ENCODE data around the gene LTBP3. TPM values are rescaled to one million over a fixed set of nuclear protein-coding genes. Genes with fewer than 3 reads are reported as not detected.

The LTBP3 gene
- total and polyA plus RNA-seq, 9 of the 15 experiments (the other 6 are each of a cell fraction or from before 2014, with no cell fraction given) = 0.06 to 20.5 (median 4.8) TPM

DNA sequence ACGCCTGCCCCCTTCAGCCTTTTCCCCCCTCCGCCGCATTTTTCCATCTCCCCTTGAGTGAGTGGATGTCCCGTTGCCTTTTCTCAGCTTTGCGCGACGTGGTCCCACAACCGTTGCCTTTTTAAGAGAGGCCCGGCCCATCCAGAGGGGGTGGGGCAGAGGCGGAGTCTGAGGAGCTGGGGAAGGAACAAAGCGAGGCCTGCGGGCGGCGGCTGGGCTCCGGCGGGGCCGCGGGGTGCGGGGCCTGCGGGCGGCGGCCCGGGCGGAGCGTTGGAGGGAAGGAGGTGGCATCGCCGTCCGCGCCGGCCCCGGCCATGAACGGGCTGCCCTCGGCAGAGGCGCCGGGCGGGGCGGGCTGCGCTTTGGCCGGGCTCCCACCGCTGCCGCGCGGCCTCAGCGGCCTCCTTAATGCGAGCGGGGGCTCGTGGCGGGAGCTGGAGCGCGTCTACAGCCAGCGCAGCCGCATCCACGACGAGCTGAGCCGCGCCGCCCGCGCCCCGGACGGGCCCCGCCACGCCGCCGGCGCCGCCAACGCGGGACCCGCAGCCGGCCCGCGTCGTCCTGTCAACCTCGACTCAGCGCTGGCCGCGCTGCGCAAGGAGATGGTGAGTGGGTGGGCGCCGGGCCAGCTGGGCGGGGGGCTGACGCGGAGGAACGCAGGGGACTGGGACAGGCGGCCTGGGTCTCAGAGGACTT lies 14.3 kb upstream of the LTBP3 start, which contains the start of gene FAM89B (continued):
- TF ChIP-seq, protein P1, sequence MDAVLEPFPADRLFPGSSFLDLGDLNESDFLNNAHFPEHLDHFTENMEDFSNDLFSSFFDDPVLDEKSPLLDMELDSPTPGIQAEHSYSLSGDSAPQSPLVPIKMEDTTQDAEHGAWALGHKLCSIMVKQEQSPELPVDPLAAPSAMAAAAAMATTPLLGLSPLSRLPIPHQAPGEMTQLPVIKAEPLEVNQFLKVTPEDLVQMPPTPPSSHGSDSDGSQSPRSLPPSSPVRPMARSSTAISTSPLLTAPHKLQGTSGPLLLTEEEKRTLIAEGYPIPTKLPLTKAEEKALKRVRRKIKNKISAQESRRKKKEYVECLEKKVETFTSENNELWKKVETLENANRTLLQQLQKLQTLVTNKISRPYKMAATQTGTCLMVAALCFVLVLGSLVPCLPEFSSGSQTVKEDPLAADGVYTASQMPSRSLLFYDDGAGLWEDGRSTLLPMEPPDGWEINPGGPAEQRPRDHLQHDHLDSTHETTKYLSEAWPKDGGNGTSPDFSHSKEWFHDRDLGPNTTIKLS (IDR thresholded peaks at IDR 0.05; ENCODE audit: borderline replicate concordance, low read depth) = no peak
- TF ChIP-seq, protein P2, sequence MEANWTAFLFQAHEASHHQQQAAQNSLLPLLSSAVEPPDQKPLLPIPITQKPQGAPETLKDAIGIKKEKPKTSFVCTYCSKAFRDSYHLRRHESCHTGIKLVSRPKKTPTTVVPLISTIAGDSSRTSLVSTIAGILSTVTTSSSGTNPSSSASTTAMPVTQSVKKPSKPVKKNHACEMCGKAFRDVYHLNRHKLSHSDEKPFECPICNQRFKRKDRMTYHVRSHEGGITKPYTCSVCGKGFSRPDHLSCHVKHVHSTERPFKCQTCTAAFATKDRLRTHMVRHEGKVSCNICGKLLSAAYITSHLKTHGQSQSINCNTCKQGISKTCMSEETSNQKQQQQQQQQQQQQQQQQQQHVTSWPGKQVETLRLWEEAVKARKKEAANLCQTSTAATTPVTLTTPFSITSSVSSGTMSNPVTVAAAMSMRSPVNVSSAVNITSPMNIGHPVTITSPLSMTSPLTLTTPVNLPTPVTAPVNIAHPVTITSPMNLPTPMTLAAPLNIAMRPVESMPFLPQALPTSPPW (CRISPR knock-in tag; IDR thresholded peaks at IDR 0.05) = peak; percentile 82
- peak; percentile 14; the same call in 1 of the 2 replicates for TF ChIP-seq CTBP1 (IDR thresholded peaks at IDR 0.05; ENCODE audit: borderline replicate concordance)
- TF ChIP-seq FOXM1 (IDR thresholded peaks at IDR 0.05; ENCODE audit: low read depth) = peak; percentile 84
- no peak for TF ChIP-seq FOXM1 (CRISPR knock-in tag; IDR thresholded peaks at IDR 0.05; ENCODE audit: low read depth)
- no peak for TF ChIP-seq SNRNP70 (optimal IDR thresholded peaks at IDR 0.05; ENCODE audit: low read depth, low read length)
- no peak for TF ChIP-seq POU5F1 (IDR thresholded peaks at IDR 0.05; ENCODE audit: borderline replicate concordance, low read depth, low read length, partially characterized antibody)
- TF ChIP-seq TBP (optimal IDR thresholded peaks at IDR 0.05; ENCODE audit: low read depth, low read length) = peak; percentile 14
- TF ChIP-seq SMC3 (conservative IDR thresholded peaks at IDR 0.05; ENCODE audit: insufficient read depth, low read depth, low read length) = 0 out of 2 replicates have a peak, but pooled peaks have one; percentile 4
- peak; percentile 39; the same call in 1 of the 2 replicates for TF ChIP-seq NFIC (IDR thresholded peaks at IDR 0.05)
- TF ChIP-seq ETV5 (CRISPR knock-in tag; IDR thresholded peaks at IDR 0.05; ENCODE audit: low read depth) = 0 out of 2 replicates have a peak, but pooled peaks have one; percentile 8
- no peak for TF ChIP-seq ZNF124 (CRISPR knock-in tag; IDR thresholded peaks at IDR 0.05)
- TF ChIP-seq, protein P3, sequence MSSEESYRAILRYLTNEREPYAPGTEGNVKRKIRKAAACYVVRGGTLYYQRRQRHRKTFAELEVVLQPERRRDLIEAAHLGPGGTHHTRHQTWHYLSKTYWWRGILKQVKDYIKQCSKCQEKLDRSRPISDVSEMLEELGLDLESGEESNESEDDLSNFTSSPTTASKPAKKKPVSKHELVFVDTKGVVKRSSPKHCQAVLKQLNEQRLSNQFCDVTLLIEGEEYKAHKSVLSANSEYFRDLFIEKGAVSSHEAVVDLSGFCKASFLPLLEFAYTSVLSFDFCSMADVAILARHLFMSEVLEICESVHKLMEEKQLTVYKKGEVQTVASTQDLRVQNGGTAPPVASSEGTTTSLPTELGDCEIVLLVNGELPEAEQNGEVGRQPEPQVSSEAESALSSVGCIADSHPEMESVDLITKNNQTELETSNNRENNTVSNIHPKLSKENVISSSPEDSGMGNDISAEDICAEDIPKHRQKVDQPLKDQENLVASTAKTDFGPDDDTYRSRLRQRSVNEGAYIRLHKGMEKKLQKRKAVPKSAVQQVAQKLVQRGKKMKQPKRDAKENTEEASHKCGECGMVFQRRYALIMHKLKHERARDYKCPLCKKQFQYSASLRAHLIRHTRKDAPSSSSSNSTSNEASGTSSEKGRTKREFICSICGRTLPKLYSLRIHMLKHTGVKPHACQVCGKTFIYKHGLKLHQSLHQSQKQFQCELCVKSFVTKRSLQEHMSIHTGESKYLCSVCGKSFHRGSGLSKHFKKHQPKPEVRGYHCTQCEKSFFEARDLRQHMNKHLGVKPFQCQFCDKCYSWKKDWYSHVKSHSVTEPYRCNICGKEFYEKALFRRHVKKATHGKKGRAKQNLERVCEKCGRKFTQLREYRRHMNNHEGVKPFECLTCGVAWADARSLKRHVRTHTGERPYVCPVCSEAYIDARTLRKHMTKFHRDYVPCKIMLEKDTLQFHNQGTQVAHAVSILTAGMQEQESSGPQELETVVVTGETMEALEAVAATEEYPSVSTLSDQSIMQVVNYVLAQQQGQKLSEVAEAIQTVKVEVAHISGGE (CRISPR knock-in tag; IDR thresholded peaks at IDR 0.05) = 0 out of 6 replicates have a peak, but pooled peaks of 1 of the 3 experiments have one; percentile 26
- peak; percentile 84 for TF ChIP-seq CXXC5 (CRISPR knock-in tag; IDR thresholded peaks at IDR 0.05)
- no peak for TF ChIP-seq TCF7L2 (IDR thresholded peaks at IDR 0.05; ENCODE audit: low read depth, low read length)
- TF ChIP-seq, protein P4, sequence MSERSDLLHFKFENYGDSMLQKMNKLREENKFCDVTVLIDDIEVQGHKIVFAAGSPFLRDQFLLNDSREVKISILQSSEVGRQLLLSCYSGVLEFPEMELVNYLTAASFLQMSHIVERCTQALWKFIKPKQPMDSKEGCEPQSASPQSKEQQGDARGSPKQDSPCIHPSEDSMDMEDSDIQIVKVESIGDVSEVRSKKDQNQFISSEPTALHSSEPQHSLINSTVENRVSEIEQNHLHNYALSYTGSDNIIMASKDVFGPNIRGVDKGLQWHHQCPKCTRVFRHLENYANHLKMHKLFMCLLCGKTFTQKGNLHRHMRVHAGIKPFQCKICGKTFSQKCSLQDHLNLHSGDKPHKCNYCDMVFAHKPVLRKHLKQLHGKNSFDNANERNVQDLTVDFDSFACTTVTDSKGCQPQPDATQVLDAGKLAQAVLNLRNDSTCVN (CRISPR knock-in tag; IDR thresholded peaks at IDR 0.05) = no peak
- no peak for TF ChIP-seq SETDB1 (IDR thresholded peaks at IDR 0.05; ENCODE audit: low read length)
- no peak for TF ChIP-seq KHSRP (IDR thresholded peaks at IDR 0.05)
- TF ChIP-seq ZNF75A (CRISPR knock-in tag; IDR thresholded peaks at IDR 0.05) = no peak
- TF ChIP-seq NR3C1 (CRISPR knock-in tag; IDR thresholded peaks at IDR 0.05) = no peak
